Stimulated activated CD4-positive, alpha-beta T cell treated with anti-CD3 and anti-CD28 coated beads, Interleukin-2, amount 100 ng/mL, for 24 hours (primary cell): ENCODE results near the gene ADAM23.

Source experiments
- DNase-seq, 2 donors: peaks; one replicate each; pipeline ENCODE4 v3.0.0-alpha.2; 2020

ADAM23 gene

DNA sequence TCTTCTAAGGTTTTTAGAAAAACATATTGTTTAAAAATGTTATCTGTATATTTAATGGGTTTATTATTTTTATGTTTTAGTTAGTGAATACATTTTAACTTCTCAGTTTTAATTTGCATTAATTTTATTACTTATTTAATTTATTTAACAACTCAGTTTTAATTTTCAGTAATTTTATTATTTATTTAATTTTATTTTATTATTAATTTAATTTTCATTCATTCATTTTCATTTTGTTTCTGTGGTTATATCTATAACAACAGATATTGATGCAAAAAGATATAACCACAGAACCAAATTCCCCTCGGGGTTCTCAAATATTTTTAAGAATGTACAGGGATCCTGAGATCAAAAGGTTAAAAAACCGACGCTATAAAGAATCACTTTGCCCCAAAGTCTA, 221.9 kb downstream of the ADAM23 start:
- DNase-seq: no peak
